ENCODE data around the gene CFAP299.

- TF ChIP-seq POLR2A (IDR thresholded peaks at IDR 0.05): no peak
- TF ChIP-seq, protein P1, sequence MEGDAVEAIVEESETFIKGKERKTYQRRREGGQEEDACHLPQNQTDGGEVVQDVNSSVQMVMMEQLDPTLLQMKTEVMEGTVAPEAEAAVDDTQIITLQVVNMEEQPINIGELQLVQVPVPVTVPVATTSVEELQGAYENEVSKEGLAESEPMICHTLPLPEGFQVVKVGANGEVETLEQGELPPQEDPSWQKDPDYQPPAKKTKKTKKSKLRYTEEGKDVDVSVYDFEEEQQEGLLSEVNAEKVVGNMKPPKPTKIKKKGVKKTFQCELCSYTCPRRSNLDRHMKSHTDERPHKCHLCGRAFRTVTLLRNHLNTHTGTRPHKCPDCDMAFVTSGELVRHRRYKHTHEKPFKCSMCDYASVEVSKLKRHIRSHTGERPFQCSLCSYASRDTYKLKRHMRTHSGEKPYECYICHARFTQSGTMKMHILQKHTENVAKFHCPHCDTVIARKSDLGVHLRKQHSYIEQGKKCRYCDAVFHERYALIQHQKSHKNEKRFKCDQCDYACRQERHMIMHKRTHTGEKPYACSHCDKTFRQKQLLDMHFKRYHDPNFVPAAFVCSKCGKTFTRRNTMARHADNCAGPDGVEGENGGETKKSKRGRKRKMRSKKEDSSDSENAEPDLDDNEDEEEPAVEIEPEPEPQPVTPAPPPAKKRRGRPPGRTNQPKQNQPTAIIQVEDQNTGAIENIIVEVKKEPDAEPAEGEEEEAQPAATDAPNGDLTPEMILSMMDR (IDR thresholded peaks at IDR 0.05): no peak
These were observed 30.1 kb upstream of the CFAP299 start for GRCh38 chr4:80305466-80305865.

Measured in right lobe of liver (tissue), 4 donors.